NCI-H1694 treated with DMSO at 0.1 percent for 48 hours (cell line): ENCODE measurements around the gene GPD2.

Source experiments
- DNase-seq: peaks from one replicate; lab custom pipeline; 2025; lab: John Stamatoyannopoulos, UW

GPD2 gene

DNA sequence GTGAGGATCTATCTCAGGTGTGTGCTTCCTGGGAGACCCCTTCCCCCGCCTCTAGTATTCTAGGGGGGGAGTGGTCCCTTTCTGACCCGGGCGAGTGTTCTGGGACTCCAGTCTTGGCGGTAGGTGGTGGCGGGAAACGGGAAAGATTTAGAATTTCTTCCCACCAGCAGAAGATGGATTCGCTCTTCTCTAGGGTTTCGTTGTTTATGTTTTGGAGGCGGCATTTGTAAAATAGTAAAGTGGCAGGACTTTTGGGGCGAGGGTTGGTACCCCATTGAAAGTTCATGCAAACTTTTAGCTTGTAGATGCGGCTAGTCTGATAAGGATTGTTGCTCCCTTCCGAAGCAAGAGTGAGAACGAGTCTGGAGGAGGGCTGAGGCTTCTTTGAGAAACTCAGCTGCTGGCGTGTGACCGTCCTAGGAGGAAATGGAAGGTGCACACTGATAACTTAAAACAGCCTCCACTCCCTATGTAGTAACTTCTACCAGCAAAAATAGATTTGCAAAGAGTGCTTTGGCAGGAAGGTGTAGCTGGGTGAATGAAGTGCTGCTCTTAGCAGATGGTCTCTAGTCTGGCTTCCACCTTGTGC, 412 bp downstream of the GPD2 start:
- DNase-seq = peak; percentile 67

DNA sequence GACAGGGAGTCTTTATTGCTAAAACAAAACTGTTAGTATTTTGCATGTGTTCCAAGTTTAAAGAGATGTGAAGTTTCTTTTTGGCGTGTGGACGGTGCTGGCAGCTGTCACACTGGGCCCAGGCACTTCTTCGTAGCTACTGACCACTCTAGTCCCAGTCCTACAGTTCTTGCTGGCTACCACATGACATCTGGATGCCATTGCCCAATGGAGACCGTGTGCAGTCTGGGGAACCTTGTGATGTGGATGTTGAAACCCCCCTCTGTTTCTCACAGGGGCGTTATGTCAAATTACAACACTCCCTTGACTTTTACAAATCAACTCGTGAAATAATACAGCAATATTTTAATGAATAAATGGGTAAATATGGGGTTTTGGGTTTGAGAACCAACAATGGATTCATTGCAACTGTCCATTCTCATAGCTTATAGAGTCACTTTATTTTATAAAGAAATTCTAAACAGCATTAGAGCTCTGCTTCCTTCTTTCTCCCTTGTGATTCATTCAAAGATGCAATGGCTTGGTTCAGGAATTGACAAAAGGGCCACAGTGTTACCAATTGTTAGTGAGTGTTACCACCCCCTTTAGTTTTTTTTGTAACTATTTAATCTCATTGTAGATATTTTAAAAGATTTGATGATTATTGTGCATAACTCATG, 1.2 kb downstream of the GPD2 start:
- DNase-seq = no peak

- no peak for DNase-seq
Observed at GRCh38 chr2:156437931-156438410, 1.8 kb downstream of the GPD2 start.

DNA sequence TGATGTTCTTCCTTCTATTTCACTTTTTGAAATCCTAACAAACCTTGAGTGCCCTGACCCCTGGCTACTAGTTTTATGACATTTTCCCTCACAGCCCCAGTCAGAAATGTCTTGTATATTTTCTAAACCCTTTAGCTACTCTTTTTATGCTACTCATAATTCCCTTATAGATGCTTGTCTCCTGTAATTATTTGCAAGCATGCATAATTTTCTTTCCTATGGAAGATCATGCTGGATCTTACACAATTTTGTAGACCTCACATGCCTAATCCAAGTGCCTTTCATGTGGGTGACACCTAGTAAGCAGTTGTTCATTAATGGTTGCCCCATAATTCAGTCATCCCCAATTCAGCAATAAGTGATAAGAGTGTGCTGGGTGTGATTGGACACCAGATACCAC, 6.9 kb downstream of the GPD2 start:
- no peak for DNase-seq

GRCh38 chr2:156445296-156446220, 9.4 kb downstream of the GPD2 start:
- DNase-seq = no peak

DNA sequence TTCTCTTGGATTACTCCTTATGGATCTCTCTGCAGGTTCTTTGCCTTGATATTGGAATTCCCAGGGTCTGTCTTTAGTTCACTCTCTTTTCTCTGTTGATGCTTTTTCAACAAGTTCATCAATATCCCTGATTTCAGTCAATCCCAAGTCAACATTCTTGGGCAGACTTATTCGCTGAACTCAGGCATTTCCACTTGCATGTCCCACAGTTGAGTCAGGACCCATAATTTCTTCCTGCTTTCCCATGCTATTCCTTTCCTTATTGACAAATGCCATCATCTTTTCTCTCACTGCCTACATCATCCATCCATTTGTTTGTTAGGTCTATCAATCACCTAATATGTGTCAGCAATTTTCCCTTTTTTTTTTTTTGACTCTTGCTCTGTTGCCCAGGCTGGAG, 11.6 kb downstream of the GPD2 start:
- no peak for DNase-seq

- DNase-seq = no peak
Observed at GRCh38 chr2:156448766-156449165, 12.6 kb downstream of the GPD2 start.

DNA sequence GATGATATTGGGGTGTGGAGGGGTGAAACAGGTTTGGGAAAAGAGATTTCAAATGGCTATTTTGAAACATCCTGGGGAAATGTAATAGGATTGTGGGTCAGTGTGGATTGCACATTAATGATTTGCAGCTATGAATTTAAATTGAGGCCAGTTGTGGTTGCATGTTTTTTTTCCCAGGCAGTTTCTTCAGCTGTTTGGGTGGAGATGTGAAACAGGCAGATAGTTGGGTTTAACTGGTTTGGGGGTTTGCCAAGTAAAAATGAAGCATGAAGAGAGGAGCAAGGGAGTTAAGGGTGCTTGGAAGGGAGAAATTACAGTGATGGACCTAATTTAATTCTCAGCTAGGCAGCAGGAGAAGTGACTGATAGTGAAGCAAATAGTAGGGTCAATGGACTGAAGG, 16.8 kb downstream of the GPD2 start:
- DNase-seq = no peak

DNA sequence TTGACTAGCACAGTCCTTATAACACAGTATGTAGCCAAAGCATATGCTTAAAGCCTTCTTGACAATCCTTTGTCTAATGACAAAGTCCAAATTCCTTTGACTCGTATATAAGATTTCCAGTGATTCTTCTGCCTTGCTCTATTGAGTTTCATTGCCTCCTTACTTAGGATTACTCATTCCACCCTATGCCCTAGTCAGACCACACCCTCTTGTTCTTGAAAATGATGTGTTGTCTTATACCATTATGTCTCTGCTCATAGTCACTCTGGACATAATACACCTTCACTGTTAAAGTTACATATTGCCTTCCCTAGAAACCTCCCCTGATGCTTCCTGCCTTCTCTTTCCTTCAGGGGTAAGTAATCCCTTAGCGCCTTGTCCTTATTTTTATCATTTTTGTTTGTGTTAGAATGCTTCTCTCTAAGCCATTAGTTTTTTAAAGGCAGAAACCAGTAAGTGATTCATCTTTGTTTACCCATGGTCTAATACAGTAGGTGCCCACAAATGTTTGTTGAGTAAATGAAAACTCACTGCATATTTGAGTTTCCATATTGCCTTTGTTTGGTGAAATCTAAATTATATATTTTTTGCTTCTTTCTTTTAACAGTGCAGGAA, 19.3 kb downstream of the GPD2 start:
- no peak for DNase-seq

GRCh38 chr2:156456616-156457015, 20.4 kb downstream of the GPD2 start:
- DNase-seq = no peak

DNA sequence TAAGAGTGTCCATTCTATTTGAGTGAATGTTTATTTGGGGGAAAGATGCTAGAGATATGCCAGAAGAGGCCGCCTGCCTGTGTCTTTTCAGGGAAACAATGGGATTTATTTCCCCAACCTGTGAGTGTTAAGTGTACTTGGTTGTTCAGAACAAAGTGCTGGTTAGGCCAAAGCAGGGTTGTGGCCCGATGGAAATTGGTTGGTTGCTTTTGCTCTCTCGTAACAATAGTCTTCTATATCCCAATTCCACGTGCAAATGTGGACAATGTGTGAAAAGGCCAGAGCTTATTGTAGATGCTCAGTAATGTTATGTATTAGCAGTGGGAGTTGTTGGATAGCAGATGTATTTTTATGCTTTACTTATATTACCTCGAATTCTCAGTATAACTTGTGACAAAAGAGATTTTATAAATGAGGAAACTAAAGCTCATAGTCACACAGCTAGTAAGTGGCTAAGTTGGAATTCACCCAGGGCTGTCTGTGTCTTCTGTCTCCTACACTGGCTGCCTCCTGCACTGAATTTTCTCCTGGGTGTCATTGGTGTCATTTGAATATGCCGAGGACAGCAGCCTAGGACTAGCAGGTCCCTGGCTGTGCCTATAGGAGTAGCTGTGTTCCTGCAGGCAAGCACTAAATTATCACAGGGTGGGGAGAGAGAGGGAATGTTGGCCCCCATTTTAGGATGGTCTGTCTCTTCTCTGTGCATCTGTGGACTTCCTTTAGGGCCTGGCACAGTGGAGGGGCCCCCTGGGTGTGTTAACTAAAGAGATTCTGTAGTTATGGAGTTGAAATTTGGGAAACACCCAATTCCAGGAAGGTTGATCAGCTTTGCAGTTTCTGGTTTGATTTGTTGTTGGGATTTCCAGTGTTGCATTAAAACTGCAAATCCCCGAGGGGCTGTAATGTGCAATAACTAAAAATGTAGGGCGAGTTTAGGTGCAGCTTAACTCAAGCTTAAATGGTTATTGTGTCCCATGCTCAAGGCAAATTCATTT, 21.6 kb downstream of the GPD2 start:
- DNase-seq = no peak

- no peak for DNase-seq
Observed at GRCh38 chr2:156459720-156460119, 23.5 kb downstream of the GPD2 start.

DNA sequence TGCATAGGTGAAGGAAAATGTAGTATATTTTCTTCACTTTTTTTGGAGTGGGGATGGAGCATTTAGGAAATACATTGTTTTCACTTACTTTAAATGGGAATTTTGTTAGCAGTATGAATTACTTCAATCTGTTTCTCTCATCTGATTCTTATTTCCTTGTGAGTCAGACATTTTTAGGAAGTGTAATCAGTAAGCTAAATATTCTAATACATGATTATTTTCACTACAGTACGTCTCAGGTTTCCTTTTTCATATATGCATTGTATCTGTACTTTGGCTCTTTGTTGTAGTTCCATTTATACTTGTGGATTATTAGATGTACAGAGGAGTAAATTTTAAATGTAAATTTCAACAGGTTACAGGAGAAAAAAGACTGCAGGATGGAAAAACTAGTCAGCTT, 27.9 kb downstream of the GPD2 start:
- no peak for DNase-seq

DNA sequence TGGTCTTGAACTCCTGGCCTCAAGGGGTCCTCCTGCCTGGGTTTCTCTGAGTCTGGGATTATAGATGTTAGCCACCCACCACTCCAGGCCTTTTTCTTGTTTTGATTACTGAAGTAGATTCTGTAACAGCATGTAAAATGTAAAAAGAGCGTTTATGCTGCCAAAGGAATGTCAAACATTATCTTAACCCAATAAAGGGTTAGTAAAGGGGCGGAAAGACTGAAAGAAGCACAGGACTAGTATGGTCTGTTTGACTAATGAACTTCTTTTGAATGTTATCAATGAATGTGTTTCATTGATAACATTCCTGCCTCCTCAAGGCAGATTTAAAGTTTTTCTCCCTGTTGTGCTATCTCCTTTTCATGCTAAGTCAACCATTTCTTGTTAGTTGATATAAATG, 29.4 kb downstream of the GPD2 start:
- no peak for DNase-seq

GRCh38 chr2:156466739-156467405, 30.7 kb downstream of the GPD2 start:
- no peak for DNase-seq

GRCh38 chr2:156470975-156471583, 34.9 kb downstream of the GPD2 start:
- DNase-seq = no peak

DNA sequence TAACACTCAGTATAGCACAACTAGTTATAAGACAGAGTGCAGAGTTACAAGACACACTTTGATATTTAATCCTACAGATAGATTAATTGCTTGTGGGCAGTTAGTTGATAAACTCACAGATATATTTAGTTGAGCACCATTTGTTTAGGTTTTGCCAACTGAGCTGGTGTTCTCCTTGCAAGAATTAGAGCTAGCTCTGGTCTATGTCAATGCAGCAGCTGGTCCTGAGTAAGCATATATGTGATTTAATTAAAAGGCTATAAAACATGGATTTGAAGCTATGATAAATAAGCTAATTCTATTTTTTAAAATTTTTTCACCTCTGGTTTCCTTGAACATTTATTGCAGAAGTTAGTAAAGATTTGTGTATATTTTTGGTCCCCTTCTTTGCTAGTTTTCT, 35.6 kb downstream of the GPD2 start:
- DNase-seq = no peak

GRCh38 chr2:156472686-156473085, 36.5 kb downstream of the GPD2 start:
- no peak for DNase-seq

- no peak for DNase-seq
Observed at GRCh38 chr2:156473445-156473844, 37.3 kb downstream of the GPD2 start.

- no peak for DNase-seq
Observed at GRCh38 chr2:156474401-156474800, 38.2 kb downstream of the GPD2 start.
